ENCODE data around the gene MX2. TPM values are rescaled to one million over a fixed set of nuclear protein-coding genes. Genes with fewer than 3 reads are reported as not detected.
"Not testable (repeated sequence)": the region's sequence is repeated elsewhere in the genome, so short reads cannot be mapped to it uniquely, and the experiment has no call there.

Gene MX2, protein sequence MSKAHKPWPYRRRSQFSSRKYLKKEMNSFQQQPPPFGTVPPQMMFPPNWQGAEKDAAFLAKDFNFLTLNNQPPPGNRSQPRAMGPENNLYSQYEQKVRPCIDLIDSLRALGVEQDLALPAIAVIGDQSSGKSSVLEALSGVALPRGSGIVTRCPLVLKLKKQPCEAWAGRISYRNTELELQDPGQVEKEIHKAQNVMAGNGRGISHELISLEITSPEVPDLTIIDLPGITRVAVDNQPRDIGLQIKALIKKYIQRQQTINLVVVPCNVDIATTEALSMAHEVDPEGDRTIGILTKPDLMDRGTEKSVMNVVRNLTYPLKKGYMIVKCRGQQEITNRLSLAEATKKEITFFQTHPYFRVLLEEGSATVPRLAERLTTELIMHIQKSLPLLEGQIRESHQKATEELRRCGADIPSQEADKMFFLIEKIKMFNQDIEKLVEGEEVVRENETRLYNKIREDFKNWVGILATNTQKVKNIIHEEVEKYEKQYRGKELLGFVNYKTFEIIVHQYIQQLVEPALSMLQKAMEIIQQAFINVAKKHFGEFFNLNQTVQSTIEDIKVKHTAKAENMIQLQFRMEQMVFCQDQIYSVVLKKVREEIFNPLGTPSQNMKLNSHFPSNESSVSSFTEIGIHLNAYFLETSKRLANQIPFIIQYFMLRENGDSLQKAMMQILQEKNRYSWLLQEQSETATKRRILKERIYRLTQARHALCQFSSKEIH
- total RNA-seq = 10 to 100 TPM; 17.6 to 20.4 TPM
- long read RNA-seq, donor 1, transcript MX2-201 (14 exons, 3,042 nt) = major isoform, 5 of 12 reads
- long read RNA-seq, donor 1, partial matches to known transcripts = 1 of 12 reads
- long read RNA-seq, donor 1, other reads (novel, unspliced or antisense) = 6 of 12 reads
- long read RNA-seq, donor 2, transcript MX2-201 (14 exons, 3,042 nt) = major isoform, 19 of 29 reads
- long read RNA-seq, donor 2, partial matches to known transcripts = 6 of 29 reads
- long read RNA-seq, donor 2, other reads (novel, unspliced or antisense) = 4 of 29 reads

DNA sequence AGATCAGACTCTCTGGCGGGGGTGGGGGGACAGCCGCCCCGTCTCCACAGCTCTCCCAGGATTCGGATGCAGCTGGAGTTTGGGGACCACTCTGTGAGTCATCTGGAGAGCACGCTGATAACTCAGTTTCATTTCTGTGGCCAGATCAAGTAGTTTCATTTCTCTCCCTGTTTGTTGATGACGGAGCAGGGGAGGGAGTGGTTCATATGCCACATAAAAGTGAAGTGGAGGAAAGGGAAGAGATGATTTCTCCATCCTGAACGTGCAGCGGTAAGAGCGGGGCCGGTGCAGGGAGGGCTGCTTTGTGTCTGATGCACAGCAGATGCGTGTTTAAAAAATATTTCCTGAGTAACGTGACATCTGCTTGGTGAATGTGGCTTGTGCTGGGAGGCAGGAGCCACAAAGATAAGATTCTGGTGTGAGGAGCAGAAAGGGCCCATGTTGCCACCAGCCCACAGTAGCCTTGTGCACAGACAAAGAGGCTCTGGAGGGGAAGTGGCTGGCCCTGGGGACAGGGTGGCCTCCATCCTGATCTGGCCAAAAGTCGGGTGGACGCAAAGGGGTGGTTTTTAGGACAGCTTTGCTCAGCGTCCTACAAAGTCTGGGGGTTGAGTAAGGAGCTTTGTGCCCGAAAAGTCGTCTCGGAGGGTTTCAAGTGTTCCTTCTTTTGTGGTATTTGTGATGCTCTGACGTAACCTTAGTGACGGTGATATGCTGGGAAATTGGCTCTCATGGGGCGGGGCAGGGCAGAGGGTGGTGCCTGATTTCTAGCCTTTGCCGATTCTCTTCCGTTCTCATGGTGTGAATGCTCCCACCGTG, at the start of gene MX2:
TSS of gene MX2 (plus strand) at position 242 of the 819 bp plus-strand sequence. CDS start 14,880 bp downstream, outside the sequence.
- intact Hi-C loops (cut with DNase I) = no loop called here
- peak; percentile 91 for DNase-seq (ENCODE audit: low spot score)

- intact Hi-C loops (cut with DNase I); DNase-seq (ENCODE audit: low spot score): not testable (repeated sequence)
These were observed 48.3 kb upstream of the MX2 start for GRCh38 chr21:41313285-41314164.

DNA sequence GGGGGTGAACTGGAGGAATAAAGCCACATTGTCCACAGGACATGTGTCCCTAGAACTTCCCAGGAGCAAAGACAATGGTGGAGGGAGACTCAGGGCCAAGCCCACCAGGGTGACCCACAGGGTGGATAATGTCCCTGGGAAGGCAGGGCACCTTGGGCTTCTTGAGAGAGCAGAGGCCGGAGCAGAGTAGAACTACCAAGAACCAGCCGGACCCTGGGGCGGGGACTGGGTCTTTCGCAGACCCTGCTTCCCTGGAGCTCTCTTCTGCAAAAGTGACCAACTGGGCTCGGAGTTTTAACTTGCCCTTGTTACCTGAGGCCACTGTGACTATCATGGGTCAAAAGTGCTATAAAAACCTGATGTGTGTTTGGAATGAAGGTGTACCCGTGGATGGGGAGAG, 46.1 kb upstream of the MX2 start:
- intact Hi-C loops (cut with DNase I) = no loop called here

GRCh38 chr21:41316200-41317062, 45.4 kb upstream of the MX2 start, which contains the start of gene FAM3B:
FAM3B (plus strand) TSS chr21:41316801; CDS start chr21:41316880, 79 bp downstream.
- no peak for DNase-seq (ENCODE audit: low spot score)
- intact Hi-C loops (cut with DNase I) = no loop called here

More for the DNA sequence above, 46.1 kb upstream of the MX2 start:
- DNase-seq (ENCODE audit: low spot score) = no peak

GRCh38 chr21:41317063-41317392, 44.8 kb upstream of the MX2 start:
- DNase-seq (ENCODE audit: low spot score) = no peak
- intact Hi-C loops (cut with DNase I) = no loop called here

DNA sequence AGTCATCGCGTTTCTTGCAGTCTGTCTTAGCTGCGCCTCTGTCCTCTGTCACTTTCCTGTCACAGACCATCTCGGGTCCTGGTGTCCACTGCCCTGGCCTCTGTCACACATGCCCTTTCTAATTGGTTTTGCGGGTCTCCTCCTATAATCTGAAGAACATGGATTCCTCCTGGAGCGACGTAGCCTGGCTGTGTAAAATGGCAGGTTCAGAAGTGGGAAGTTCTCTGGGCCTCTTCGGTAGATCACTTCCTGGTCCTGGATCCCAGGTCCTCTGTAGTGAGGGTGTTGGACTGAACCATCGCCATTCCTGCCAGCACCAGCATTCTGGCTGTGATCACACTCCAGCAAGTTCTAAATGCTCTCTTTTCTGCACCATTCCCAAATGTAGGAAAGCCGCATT, 44.4 kb upstream of the MX2 start:
- DNase-seq (ENCODE audit: low spot score) = no peak
- intact Hi-C loops (cut with DNase I) = no loop called here

DNA sequence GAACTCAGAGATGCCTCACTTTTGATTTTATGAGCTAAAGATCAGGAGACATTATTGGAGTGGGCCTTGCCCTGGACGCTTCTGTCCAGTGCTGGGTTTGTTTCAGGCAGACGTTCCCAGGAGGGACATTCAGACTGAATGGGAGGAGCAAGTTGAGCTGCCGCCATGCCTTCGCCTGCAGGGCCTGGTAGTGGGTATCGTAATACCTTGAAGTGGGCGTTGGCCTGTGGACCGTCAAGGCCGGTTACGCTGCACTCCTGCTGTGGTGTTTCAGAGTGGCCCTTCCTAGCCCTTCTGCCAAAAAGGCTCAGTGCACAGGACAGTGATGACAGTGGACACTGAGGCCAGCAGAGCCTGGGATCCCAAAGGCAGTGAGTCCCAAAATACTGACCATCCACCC, 43.6 kb upstream of the MX2 start:
- DNase-seq (ENCODE audit: low spot score) = no peak
- intact Hi-C loops (cut with DNase I) = no loop called here

DNA sequence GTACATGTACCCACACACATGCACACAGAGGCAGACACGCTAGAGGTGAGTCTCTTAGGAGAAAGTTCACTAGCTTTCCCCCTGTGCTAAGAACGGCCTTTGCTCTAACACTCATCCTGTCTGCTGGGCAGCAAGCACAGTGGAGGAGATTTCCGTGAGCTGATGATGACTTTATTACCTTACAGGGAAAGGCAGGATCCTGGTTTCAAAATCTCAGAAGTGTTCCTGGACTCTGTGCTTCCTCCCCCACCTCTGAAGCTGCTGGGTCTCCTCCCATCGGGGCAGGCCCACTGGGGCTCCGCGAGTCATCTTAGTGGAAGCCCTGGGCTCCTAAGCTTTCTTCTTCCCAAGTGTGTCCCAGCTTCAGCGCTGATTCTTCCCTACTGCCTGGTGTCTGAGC, 42.6 kb upstream of the MX2 start:
- intact Hi-C loops (cut with DNase I) = no loop called here
- DNase-seq (ENCODE audit: low spot score) = no peak

DNA sequence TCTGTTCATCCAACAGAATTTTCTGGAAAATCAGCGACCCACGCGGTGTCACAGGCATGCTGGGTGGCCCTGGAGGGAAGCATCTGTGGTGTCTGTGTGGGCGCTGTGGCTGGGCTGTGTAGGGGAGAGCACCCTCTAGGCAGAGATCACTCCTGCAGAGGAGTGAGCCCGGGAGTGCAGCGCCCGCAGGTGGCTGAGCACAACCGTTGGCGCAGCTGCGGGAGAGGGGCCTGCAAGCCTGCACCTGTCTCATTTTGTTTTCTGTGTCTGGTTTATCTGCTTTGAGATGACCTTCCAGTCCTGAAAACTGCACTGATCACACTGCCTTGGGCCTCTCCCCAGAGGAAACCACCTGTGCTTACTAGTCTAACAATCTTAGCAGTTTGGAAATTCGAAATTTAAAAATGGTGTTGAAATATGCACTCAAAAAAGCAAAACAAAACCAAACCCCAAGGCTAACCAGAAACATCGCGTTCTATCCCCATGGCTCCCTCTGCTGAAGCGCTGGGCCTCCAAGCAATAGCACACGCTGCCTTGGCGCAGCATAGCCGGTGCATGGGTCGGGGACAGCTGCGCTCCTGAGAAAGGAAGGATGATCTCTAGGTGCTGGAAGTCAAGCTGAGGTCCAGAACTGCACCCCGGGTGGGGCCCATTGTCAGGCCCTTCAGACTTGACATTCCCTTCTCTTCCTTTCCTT, 40.5 kb upstream of the MX2 start:
- intact Hi-C loops (cut with DNase I) = no loop called here
- DNase-seq (ENCODE audit: low spot score) = no peak

DNA sequence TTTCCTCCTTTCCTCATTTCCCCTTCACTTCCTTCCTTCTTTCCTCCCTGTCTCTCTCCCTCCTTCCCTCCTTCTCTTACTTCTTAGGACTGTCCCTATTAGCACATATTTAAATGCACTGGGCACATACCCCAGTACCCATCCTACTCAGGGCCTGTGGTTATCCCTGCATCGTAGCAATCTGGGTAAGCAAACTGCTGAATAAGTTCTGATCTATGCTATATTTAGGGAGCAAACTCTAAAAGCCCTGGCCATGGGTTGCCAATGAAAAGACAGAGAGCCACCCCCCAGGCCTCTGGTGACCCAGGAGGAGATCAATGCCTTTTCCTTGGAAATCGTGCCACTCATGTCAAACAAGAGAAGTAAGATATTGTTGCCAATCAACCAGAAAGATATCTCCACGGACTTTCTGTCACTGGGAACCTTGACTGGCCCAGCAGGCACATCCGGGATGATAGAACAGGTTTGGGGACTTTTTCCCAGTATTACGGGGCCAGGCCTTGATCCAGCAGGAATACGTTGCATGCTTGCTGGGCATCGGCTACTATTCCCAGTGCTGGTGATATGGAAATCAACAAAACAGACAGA, 39.8 kb upstream of the MX2 start:
- no peak for DNase-seq (ENCODE audit: low spot score)
- intact Hi-C loops (cut with DNase I) = no loop called here

DNA sequence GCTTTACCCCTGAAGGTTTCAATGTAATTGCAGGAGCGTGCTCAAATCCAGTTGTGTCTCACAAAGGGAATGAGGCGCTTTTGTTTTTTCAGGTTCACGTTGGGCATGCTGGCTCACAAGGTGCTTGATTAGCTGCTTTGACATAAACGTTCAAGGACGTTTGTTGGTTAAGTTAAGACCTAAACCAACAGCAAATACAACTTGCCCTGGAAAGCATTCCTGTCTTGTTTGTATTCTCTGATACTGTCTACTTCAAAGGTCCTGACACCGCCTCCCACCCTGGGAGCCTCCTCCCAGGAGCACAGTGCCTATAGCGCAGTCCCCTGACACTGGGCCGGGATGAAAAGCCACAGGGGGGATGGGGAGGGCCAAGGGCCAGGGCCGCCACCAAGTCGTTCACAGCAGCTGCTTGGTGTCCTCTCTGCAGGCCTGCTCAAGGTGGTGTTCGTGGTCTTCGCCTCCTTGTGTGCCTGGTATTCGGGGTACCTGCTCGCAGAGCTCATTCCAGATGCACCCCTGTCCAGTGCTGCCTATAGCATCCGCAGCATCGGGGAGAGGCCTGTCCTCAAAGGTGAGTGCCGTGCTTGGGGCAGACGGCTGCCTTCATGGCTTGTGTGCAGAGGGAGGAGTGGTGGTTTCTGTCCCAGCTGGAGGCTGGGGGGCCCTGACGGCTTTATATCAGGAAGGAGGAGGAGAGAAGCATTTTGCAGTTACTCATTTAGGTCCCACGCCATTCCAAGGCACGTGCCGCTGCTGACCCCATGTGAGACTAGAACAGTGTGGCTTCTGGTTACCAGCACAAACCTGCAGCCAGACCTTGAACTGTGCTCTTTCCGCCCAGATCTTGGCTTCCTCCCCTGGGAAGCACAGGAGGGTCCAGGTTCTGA, 39.1 kb upstream of the MX2 start:
- intact Hi-C loops (cut with DNase I) = no loop called here
- DNase-seq (ENCODE audit: low spot score) = no peak

GRCh38 chr21:41325138-41325912, 36.5 kb upstream of the MX2 start:
- DNase-seq (ENCODE audit: low spot score) = no peak
- intact Hi-C loops (cut with DNase I) = no loop called here

- DNase-seq (ENCODE audit: low spot score) = no peak
- intact Hi-C loops (cut with DNase I) = no loop called here
These were observed 35.3 kb upstream of the MX2 start for GRCh38 chr21:41326414-41327080.

GRCh38 chr21:41327753-41328152, 34.1 kb upstream of the MX2 start:
- intact Hi-C loops (cut with DNase I) = no loop called here
- DNase-seq (ENCODE audit: low spot score) = no peak

Measured in posterior vena cava (tissue), 2 donors.